HG02798 (cell line): ENCODE data around the gene TUBG1.
"Not testable (repeated sequence)": the region's sequence is repeated elsewhere in the genome, so short reads cannot be mapped to it uniquely, and the experiment has no call there.

Experiments used
- ATAC-seq: cut with Tn5 transposase; IDR thresholded peaks from one replicate; pipeline ENCODE4 v1.9.1; 2021; ENCODE audit warnings: mild to moderate bottlenecking; ENCODE audit not compliant: unreplicated experiment, poor library complexity

Gene TUBG1

DNA sequence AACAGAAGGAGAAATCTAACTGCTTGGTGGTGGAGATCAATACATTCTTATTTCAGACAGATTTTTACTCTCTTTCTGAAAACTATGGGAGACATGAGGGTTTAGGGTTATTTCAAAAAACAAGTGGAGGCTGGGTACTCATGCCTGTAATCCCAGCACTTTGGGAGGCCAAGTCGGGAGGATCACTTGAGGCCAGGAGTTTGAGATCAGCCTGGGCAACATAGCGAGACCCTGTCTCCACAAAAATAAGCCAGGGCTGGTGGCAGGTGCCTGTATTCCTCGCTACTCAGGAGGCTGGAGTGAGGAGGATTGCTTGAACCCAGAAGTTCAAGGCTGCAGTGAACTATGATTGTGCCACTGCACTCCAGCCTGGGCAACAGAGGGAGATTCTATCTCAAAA is 12.5 kb downstream of the TUBG1 start:
- ATAC-seq, result not testable (repeated sequence)

DNA sequence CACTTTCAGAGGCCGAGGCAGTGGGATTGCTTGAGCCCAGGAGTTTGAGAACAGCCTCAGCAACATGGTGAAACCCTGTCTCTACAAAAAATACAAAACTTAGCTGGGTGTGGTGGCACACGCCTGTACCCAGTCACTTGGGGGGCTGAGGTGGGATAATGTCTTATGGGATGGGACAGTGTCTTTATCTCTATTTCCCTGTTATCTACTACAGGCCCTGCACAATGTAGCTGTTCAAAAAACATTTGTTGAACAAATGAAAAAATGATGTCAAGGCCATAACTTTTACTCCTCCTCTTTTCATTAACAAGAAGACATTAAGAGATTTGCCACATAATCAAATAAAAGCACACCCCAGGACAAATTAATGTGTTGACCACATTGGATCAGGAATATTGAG is 13.8 kb downstream of the TUBG1 start:
- no peak for ATAC-seq

DNA sequence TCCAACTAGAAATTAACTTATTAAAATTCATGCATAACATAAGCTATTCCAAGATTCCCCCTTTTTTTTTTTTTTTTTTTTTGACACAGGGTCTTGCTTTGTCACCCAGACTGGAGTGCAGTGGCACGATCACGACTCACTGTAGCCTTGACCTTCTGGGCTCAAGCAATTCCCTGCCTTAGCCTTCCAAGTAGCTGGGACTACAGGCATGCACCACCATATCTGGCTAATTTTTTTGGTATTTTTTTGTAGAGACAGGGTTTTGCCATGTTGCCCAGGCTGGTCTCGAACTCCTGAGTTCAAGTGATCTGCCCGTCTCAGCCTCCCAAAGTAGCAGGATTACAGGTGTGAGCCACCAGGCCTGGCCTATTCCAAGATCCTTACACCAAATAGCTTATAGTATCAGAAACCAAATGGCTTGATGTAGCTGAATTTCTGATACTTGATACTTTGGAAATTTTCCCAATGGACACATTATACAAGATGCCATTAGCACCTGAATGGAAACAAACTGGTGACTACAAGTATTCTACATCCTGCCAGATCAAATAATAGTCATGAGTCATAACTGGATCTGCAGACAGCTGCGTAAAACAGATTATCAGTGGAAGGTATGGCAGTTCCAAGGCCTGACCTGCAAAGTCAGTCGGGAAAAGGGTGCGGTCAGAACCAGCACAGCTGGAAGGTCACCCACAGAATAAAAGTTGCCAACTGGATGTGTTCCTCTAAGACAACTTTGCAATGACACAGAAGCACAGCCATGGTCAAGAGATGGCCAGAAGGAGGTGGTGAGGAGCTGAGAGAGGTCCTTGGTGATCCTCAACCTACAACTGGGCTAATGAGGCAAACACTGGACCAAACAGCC is 14.5 kb downstream of the TUBG1 start:
- no peak for ATAC-seq

DNA sequence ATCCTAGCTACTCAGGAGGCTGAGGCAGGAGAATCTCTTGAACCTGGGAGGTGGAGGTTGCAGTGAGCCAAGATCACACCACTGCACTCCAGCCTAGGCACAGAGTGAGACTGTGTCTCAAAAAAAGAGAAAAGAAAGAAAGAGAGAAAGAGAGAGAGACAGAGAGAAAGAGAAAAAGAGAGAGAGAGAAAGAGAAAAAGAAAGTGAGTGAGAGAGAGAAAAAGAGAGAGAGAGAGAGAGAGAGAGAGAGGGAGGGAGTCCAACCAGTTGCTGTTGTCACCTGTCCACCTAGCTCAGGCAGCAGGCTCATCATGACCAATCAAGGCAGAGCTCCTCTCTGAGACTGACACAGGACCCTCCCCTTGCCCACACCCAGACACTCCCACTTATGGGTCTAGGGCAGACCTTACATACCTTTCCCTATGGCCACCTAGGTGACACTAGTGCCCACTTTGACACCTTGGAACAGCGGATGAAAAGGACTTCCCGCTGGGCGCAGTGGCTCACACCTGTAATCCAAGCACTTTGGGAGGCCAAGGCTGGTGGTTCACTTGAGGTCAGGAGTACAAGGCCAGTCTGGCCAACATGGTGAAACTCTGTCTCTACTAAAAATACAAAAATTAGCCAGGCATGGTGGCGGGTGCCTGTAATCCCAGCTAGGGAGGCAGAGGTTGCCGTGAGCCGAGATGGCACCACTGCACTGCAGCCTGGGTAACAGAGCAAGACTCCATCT is 17.7 kb downstream of the TUBG1 start:
- ATAC-seq, result not testable (repeated sequence)

DNA sequence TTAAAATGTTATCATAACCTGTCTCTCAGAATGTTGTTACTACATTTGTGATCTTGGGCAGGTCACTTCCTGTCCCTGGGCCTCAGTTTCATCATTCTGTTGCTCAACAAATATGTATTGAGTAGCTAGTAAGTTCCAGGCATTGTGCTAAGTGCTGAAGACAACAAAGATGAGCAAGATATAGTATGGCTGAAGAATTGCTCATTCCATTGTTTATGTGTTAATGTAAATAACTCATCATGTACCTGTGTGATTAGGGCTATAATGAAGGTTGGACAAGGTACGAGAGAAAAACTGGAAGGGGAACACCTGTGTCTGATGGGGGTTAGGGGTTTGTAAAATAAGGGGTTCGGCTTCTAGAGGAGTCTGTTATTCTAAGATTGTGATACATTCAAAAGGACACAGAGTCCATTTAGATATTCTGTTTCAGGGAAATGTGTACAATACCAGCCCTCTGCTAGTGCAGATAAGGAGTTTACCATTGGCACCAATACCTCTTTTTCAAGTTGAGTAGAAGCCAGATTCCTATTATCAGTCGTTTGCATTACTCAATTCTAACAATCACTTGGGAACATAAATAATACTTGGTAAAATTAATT is 20.0 kb downstream of the TUBG1 start:
- no peak for ATAC-seq

DNA sequence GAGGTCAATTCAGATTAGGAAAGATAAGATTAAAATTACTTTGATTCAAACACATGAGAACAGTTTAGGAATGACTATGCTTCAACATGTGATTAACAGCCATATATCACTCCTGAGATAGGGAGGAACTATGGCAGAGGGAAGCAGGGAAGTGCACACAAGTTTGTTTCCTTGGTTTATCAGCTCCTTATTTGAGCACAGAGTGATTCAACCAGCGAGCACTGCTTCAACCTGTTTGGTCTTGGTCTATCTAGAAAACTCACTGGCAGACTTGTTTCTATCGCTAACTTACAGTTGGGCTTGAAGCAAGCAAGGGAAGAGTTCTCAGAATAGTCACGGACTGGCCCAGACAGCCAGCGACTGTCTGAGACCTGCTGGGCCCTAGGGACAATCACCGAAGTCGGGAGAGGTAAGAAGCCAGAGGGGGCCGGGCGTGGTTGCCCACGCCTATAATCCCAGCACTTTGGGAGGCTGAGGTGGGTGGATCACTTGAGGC is 23.5 kb downstream of the TUBG1 start:
- no peak for ATAC-seq

DNA sequence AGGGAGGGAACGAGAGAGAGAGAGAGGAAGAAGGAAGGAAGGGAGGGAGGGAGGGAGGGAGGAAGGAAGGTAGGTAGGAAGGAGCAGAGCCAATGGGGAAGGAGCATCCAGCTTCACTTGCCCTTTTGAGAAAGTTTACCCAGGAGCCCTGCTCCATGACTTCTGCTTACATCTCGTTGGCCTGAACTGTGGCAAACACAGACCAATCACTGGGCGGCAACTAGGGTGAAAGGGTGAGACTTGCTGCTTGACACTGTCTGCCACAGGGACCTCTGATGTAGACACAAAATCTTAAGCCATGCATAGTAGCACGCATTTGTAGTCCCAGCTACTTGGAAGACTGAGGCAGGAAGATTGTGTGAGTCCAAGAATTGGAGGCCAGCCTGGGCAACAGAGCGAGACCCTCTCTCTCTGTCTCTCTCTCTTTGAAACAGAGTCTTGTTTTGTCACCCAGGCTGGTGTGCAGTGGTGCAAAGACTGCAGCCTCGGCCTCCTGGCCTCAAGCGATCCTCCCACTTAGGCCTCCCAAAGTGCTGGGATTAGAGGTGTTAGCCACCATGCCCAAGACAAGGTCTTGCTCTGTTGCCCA is 30.1 kb downstream of the TUBG1 start:
- no peak for ATAC-seq

DNA sequence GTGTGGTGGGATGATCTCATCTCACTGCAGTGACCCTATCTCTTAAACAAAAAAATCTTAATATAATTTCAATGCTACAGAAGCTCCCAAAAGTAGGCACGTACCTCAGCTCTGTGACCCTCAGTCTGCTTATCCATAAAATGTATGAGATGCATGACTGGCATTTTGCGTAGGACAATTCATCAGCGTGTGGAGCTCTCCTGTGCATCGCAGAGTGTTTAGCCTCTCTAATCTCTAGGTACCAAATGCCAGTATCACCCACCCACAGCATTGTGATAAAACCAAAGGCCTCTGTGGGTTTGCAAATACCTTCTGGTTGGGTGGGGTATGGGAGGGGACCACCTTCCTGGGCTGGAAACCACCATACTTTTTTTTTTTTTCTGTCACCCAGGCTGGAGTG is 30.6 kb downstream of the TUBG1 start:
- no peak for ATAC-seq

DNA sequence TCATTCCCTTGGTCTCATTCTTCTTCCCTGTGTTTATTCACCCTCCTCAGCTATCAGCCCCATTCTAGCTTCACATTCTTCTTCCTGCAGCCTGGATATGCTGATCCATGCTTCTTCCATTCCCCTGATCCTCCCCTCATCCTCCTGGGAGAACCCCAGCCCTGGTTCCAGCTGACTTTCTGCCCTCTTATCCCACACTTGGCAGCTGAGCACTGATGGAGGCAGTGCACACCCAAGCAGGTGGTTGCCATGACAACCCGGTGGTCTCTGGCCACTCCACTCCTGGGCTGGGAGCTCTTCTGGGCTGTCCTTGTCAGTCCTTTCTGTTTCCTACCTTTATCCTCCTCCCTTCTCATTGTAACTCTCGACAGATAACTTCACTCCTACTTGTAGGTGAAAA is 32.9 kb downstream of the TUBG1 start:
- ATAC-seq, result no peak

DNA sequence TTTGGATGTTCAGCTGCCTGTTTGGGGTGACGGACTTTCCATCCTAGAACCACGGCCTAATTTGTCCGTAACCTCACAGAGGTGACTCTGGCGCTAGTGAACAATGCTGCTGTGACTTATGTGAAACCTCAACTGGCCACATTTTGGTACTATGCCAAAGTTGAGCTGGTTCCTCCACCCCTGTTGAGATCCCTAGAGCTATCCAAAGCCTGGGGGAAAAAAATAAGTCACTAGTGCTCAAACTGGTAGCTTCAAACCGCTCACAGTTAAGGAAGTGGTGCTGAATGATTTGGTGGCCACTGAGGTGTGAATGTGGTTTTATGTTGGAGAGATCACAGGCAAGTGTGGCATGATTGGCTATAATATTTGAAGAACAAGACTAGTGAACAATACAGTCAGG is 38.3 kb downstream of the TUBG1 start:
- no peak for ATAC-seq

DNA sequence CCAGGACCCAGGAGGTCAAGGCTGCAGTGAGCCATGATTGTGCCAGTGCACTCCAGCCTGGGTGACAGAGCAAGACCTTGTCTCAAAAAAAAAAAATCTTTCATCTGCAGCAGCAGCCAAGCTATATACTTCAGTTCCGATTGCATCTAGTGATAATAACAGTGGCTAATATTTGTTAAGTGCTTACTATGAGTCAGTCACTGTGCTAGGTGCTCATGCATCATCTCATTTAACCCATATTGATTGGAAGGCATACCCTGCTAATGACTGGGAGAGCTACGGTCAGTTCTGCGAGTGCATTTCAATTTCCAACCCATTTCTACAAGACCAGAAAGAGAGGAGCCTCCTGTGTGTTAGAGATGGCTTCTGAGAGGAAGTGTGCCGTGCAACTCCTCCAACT is 41.9 kb downstream of the TUBG1 start:
- ATAC-seq, result no peak

DNA sequence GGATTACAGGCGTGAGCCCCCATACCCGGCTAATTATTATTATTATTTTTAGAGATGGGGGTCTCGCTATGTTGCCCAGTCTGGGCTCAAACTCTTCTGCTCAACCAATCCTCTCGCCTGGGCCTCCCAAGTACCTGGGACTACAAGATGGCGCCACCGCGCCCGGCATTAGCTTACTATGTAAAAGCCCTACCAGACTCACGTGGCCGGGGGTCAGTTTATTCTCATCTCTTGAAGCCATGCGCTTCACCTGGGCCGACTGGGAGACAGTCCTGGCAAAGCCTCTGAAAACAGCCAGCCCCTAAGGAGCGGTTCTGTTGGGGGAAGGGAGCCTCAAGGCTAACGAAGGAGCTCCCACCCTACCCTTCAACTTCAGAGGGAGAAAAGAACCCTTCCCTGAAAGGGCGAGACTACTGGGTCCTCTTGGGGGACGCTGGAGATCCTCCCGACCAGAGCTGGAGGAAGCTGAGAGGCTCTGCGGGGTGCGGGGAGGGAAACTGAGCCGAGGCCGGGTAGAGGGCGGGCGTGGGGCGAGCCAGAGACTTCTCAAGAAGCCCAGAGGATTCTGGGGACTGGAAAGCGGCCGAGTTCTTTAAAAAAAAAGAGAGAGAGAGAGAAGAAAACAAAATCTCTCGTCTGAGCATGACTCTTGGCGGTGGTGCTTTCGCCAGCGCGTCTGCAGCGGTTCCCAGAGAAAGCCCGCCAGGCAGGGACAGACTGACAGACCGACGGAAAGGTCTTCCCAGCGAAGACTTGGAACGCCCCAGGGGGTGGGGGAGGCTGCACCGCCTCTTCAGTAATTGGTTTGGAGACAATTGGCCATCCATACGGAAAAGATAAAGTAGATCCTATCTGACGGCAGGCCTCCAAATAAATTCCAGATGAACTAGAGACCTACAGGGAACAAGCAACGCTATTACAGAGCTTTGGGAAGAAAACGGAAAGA is 44.0 kb downstream of the TUBG1 start:
- ATAC-seq, result no peak

DNA sequence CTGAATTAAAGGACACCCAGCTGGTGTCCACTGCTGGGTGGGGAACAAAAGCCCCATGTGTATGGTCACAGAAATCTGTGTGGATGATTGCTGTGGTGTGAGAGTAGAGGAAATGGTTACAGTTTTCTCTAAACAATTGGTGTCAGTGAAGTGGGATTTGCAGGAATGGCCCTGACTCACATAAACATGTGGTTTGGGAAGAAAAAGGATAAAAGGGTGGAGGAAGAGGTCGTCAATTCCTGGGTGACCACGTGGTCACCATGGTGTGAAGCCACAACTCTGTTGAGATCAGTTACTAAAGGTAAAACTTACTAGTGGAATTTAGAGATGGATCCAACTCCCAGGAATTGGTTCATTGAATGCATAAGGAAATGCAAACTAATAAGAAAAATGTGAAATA is 46.0 kb downstream of the TUBG1 start:
- ATAC-seq, result no peak

DNA sequence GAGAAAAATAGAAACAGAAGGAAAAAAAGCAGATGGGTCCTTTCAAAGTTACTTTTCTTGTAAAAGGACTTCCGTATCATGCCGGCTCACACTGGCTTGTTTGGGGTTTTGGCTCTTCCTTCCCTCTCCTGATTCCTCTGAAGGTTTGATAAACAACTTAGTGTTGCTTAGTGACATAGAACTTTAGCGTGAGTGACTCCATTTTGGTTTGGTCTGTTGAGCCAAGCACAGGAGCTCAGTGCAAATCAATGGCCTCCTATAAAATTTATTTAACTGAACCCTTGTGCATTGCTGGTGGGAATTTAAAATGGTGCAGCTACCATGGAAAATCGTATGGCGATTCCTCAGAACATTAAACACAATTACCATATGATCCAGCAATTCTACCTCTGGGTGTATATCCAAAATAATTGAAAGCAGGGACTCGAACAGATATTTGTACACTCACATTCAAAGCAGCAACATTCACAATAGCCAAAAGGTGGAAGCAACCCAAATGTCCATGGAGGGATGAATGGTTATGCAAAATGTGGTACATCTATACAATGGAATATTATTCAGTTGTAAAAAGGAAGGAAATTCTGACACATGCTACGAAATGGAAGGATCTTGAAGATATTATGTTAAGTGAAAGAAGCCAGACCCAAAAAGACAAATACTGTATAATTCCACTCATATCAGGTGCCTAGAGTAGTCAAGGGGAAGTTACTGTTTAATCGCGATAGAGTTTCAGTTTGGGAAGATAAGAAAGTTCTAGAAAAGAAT is 48.5 kb downstream of the TUBG1 start:
- ATAC-seq, result no peak

DNA sequence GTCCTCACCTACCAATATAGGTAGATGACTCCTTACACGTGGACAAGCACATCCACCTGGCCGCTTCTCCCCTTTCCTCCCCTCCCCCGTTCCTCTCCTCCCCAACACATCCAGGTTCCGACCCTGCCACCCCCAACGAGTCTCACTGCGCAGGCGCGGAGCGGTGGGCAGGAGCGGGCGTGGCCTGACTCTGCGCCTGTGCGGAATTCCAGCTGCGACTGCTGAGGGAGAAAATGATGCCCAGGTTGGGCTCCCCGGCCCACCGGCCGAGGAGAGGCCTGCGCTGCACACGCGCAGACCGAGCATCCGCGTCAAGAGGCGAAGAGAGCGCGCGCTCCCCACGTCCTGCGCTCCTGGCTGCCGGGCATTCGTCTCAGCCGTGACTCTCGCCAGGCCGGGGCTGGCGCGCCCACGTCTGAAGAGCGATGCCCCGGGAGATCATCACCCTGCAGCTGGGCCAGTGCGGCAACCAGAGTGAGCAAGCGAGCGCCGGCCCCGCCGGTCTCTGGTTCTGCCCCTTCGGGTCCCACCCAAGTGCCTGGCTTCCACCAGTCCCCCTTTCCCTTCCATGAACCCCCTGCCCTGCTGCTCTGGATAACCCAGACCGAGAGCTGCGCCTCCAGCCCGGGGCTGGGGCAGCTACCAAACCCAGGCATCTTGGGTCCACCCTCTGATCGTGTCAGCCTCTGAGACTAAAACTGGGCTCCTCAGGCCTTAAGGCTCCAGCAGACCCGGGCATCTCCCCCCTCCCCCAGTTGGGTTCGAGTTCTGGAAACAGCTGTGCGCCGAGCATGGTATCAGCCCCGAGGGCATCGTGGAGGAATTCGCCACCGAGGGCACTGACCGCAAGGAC is 49.8 kb downstream of the TUBG1 start, which contains the start of gene TUBG2:
TUBG2 (plus strand) TSS at position 206 of the 853 bp plus-strand sequence; CDS start at position 426, 220 bp downstream.
- ATAC-seq, result peak; percentile 66

DNA sequence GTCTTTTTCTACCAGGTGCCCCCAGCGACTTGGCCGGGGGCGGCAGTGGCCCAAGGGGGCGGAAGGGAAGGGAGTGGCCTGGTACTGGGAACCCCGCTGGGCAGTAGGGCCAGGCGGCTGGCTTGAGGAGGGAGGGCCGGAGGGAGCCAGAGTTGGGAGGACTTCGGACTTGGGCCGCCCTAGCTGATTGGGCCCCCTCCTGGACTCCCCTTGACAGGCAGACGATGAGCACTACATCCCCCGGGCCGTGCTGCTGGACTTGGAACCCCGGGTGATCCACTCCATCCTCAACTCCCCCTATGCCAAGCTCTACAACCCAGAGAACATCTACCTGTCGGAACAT is 50.4 kb downstream of the TUBG1 start:
- ATAC-seq, result not testable (repeated sequence)

DNA sequence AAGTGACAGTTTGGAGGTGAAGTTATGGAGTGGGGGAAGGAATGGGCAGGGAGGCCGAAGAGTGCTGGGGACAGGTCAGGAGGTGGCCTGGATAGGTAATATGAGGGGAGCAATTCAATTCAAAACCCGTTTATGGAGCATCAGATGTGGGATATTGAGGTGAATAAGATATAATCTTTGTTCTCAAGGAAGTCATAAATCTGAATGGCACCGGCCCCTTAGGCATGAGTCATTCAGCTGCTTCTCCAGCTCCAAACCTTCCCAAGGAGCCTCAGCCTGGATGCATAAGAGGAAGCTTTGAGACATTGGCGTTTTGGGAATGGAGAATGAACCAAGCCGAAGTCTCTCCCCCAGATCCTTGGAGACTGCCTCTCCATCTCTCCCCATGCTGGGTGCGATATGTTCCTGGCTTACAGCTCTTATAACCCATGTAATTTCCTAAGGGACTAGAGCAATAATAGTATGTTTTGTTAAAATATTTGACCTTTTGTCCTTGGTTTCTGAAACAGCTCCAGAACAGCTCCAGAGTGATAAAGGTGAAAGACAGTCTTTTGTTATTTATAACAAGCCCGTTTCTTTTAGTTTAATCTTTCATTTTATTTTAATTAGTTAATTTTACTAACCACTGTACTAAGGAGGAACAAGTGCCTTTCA is 51.3 kb downstream of the TUBG1 start:
- ATAC-seq, result no peak
